Lower lobe of right lung (tissue), 2 donors: ENCODE measurements around the gene PMM2. TPM values are rescaled to one million over a fixed set of nuclear protein-coding genes. Genes with fewer than 3 reads are reported as not detected.

Source experiments
- ATAC-seq, 2 donors: fragments of 200-7000 bp; cut with Tn5 transposase; one replicate each; pipeline ENCODE4 v1.9.1; 2020 to 2022; ENCODE audit warnings: mild to moderate bottlenecking in 2 of 2, moderate library complexity in 2 of 2
- DNase-seq: peaks from one replicate; pipeline ENCODE4 v3.0.0-alpha.2; 2020
- H3K27ac ChIP-seq: fragments of 200-600 bp; one replicate; pipeline ENCODE4 v1.8.0; 2022
- H3K27me3 ChIP-seq: fragments of 200-600 bp; one replicate; pipeline ENCODE4 v1.8.0; 2022; ENCODE audit warnings: low read depth
- H3K36me3 ChIP-seq: fragments of 200-600 bp; one replicate; pipeline ENCODE4 v1.8.0; 2022; ENCODE audit warnings: mild to moderate bottlenecking
- H3K4me1 ChIP-seq: fragments of 200-600 bp; one replicate; pipeline ENCODE4 v1.8.0; 2022
- H3K4me3 ChIP-seq: fragments of 200-600 bp; one replicate; pipeline ENCODE4 v1.8.0; 2022; ENCODE audit warnings: mild to moderate bottlenecking
- H3K9me3 ChIP-seq: fragments of 200-600 bp; one replicate; pipeline ENCODE4 v1.8.0; 2022
- intact Hi-C: fragments of 100-400 bp; cut with DNase I; formaldehyde crosslinking; loops from one replicate; pipeline ENCODE4 v1.11.0; 2022
- total RNA-seq: library from RNA; stranded (reverse); fragmentation: NEBNext Ultra II Directional; extraction: Animal tissue kit (Norgen Biotek cat#: 25700); gene quantifications from one replicate; pipeline ENCODE4 v1.2.1, GENCODE V29; 2021
- TF ChIP-seq, protein P1 (sequence below): fragments of 200-600 bp; IDR thresholded peaks from one replicate; pipeline ENCODE4 v1.8.0; 2022; ENCODE audit warnings: antibody characterized with exemption, mild to moderate bottlenecking
- donor health status: DM: no; HTN: yes; CAD: no; lungs with severe emphysema.

The PMM2 gene
- total RNA-seq, 1 donor from 2014 or later, result 39.3 TPM

DNA sequence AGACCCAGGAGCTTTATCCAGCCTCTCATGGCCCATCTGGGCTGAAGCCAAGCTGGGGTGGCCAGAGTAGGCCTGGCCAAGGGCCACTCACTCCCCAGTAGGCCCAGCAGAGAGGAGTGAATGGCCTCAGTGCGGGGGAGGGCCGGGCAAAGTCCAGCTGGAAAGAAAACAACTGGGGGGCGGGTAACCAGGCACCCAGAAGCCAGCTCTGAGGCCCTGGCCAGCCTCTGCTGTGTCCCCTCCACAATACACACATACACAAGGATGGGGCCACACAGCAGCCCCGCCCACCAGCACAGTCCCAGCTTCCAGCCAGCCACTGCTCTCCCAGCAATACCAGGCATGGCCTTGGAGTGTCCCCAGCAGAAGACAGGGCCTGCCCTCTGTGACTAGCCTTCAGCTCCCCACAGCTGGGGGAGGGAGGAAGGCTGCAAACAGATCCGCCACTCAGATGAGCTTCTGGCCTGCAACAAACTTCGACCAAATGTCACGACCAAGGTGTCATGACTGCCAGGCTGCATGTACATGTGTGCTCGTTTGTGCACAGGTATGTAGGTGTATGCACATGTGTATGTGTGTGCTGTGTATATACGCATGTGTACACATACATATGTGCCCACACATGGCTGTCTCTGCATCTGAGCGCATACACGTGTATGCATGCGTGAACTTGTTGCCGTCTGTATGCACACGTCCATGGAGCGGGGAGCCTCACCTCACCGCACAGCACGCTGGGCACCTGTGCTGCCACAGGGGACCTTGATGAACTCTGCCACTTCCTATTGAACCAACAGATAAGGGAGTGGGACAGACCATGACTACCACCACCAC is 66.2 kb downstream of the PMM2 start:
- TF ChIP-seq, protein P1, sequence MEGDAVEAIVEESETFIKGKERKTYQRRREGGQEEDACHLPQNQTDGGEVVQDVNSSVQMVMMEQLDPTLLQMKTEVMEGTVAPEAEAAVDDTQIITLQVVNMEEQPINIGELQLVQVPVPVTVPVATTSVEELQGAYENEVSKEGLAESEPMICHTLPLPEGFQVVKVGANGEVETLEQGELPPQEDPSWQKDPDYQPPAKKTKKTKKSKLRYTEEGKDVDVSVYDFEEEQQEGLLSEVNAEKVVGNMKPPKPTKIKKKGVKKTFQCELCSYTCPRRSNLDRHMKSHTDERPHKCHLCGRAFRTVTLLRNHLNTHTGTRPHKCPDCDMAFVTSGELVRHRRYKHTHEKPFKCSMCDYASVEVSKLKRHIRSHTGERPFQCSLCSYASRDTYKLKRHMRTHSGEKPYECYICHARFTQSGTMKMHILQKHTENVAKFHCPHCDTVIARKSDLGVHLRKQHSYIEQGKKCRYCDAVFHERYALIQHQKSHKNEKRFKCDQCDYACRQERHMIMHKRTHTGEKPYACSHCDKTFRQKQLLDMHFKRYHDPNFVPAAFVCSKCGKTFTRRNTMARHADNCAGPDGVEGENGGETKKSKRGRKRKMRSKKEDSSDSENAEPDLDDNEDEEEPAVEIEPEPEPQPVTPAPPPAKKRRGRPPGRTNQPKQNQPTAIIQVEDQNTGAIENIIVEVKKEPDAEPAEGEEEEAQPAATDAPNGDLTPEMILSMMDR, result peak; percentile 15
- Histone ChIP-seq H3K36me3 (peaks cover 14% of the 10 kb centered on the region), H3K27ac (peak overlapping the region; percentile 44), H3K9me3 (no peaks in the 10 kb centered on the region), H3K4me1 (peaks cover 83% of the 10 kb centered on the region), H3K27me3 (no peaks in the 10 kb centered on the region), H3K4me3 (no peak overlapping the region)
- DNase-seq (no peak), ATAC-seq (no peak)
- intact Hi-C loops, result no loop called here

DNA sequence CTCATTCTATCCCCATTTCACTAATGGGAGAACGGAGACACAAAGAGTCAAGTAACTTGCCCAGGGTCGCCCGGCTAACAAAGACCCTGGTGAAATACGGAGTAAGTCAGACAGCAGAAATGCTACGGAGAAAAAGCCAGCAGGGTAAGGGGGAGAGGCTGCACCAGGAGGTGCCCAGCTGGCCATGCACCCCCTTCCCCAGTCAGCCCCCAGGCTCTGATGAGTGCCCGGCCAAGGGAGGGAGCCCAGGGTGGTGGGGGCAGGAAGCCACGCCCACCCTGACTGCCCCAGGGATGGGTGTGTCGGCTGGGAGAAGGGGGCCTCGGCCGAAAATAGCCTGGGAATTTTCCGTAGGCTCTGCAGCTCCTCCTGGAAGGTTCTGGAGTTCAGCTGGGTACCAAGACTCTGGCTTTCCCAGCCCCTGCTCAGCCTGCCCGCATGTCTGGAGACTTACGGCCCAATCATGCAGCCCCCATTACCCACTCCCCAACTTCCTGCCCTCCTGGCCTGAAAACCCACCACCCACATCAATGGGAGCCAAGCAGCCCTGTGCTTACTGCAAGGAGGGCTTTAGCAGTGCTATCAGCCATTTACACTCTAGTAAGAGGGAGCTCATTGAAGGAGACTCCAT is 67.0 kb downstream of the PMM2 start:
- TF ChIP-seq, protein P1, result no peak
- H3K27me3 ChIP-seq, result no peaks in the 10 kb centered on the region
- DNase-seq (no peak), ATAC-seq (no peak)
- H3K9me3 ChIP-seq, result no peaks in the 10 kb centered on the region
- peaks cover 86% of the 10 kb centered on the region for H3K4me1 ChIP-seq
- peaks cover 7% of the 10 kb centered on the region for H3K36me3 ChIP-seq
- H3K4me3 ChIP-seq, result no peak overlapping the region
- intact Hi-C loops, result no loop called here
- peak overlapping the region; percentile 44 for H3K27ac ChIP-seq

DNA sequence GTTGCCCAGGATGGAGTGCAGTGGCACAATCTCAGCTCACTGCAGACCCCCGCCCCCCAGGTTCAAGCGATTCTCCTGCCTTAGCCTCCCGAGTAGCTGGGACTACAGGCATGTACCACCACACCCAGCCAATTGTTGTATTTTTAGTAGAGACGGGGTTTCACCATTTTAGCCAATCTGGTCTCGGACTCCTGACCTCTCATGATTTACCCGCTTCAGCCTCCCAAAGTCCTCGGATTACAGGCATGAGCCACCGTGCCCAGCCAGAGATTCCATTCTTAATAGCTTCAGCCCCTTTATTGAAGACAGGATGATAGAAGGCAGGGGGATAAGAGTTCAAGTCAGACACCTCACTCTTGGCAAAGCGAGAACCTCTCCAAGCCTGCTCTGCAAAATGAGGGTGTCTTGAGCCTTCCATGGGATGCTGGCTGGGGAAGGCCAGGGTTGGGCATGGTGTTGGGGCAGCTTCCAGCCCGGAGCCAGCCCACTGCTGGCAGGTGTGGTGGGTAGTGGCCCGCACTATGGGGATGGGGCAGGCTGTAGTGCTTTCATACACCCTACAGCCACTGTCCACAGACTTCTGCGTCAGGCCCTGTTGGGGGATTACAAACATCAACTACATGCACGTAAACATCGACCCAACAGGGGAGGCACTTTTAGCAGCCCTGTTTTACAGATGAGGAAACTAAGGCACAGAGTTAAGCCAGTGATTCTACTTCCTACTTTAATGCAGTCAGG is 67.7 kb downstream of the PMM2 start:
- H3K27ac ChIP-seq, result peak overlapping the region; percentile 27
- ATAC-seq (no peak), DNase-seq (no peak)
- intact Hi-C loops, result no loop called here
- TF ChIP-seq, protein P1, result no peak
- no peaks in the 10 kb centered on the region for H3K27me3 ChIP-seq
- peaks cover 82% of the 10 kb centered on the region for H3K4me1 ChIP-seq
- no peak overlapping the region for H3K4me3 ChIP-seq
- H3K9me3 ChIP-seq, result no peaks in the 10 kb centered on the region
- peaks cover 7% of the 10 kb centered on the region for H3K36me3 ChIP-seq

DNA sequence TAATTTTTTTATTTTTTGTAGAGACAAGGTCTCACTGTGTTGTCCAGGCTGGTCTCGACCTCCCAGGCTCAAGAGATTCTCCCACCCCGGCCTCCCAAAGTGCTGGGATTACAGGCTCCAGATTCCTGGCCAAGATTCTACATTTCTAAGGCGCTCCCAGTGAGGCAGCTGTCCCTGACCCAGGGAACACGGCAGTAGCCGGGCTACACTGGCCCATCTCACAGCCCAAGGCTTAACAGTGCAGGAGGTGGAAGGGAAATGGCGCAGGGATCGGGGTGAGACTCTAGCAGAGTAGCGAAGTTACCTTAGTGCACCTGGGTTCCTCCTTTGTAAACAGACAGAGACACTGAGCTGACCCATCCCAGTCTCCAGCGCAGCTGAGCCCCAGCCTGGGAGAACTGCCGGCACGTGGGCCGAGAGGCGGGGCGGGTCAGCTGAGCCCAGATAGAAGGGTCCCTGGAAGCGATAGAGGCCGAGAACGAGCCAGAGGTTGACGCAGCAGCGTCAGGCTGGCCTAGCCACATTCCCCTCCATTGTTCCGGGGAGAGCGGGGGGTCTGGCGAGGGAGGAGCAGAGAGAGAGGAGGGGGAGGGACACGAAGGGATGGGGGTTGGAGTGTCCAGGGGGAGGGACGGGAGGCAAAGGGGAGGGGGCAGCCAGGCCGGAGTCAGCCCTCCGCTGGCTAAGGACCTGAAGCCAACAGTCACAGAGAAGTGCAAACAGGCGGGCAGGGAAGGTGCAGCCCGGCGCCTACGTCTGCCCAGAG is 68.7 kb downstream of the PMM2 start:
- intact Hi-C loops, result no loop called here
- Histone ChIP-seq H3K4me1 (peaks cover 78% of the 10 kb centered on the region), H3K27ac (peak overlapping the region; percentile 87), H3K36me3 (peaks cover 7% of the 10 kb centered on the region), H3K4me3 (peak overlapping the region; percentile 67), H3K27me3 (no peaks in the 10 kb centered on the region), H3K9me3 (no peaks in the 10 kb centered on the region)
- ATAC-seq, result no peak
- DNase-seq, result no peak
- TF ChIP-seq, protein P1, result no peak

DNA sequence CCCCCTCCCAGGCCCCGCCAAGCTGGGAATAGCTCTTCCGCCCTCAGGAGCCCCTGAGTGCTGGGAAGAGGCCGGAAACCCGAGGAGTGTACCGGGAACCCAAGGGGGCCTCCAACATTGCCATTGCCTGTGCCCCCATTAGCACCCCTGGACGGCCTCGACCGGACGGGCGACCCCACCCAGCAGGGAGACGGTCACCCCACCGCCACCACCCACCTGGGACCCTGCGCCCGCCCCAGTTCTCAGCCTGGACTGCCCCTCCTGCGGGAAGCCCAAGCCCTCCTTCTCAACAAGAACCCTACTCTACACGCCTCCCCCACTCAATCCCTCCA is 69.2 kb downstream of the PMM2 start:
- Histone ChIP-seq H3K27me3 (no peaks in the 10 kb centered on the region), H3K9me3 (no peaks in the 10 kb centered on the region), H3K36me3 (peaks cover 7% of the 10 kb centered on the region), H3K4me3 (peak overlapping the region; percentile 67), H3K4me1 (peaks cover 73% of the 10 kb centered on the region), H3K27ac (peak overlapping the region; percentile 87)
- TF ChIP-seq, protein P1, result no peak
- ATAC-seq, result no peak
- no peak for DNase-seq
- intact Hi-C loops, result no loop called here
